GM12801 (cell line): ENCODE data around the gene ZFC3H1.

Experiments
- TF ChIP-seq, protein P1 (sequence below): IDR thresholded peaks from one replicate; pipeline ENCODE4 v1.5.1; 2011; ENCODE audit warnings: control low read depth; ENCODE audit not compliant: insufficient read length; ENCODE audit errors: extremely low read depth

The ZFC3H1 gene

DNA sequence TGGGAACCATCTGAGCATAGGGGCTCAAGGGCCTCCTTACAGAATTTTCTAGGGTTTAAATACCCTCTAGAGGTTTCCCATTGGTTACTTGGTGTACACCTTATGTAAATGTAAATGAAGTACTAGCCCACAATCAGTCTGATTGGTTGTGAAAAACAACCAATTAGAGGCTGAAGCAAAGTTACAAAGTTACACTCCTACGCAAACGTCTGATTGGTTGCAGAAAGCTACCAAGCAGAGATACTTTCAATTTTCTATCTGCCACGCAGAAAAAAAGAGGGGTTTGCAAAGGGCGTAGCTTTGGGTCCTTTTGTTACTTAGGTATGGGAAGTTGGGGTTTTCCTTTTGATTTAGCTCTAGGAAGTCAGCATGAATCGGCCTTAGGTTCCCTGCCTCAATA lies 20.4 kb upstream of the ZFC3H1 start:
- TF ChIP-seq, protein P1, sequence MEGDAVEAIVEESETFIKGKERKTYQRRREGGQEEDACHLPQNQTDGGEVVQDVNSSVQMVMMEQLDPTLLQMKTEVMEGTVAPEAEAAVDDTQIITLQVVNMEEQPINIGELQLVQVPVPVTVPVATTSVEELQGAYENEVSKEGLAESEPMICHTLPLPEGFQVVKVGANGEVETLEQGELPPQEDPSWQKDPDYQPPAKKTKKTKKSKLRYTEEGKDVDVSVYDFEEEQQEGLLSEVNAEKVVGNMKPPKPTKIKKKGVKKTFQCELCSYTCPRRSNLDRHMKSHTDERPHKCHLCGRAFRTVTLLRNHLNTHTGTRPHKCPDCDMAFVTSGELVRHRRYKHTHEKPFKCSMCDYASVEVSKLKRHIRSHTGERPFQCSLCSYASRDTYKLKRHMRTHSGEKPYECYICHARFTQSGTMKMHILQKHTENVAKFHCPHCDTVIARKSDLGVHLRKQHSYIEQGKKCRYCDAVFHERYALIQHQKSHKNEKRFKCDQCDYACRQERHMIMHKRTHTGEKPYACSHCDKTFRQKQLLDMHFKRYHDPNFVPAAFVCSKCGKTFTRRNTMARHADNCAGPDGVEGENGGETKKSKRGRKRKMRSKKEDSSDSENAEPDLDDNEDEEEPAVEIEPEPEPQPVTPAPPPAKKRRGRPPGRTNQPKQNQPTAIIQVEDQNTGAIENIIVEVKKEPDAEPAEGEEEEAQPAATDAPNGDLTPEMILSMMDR, result no peak

DNA sequence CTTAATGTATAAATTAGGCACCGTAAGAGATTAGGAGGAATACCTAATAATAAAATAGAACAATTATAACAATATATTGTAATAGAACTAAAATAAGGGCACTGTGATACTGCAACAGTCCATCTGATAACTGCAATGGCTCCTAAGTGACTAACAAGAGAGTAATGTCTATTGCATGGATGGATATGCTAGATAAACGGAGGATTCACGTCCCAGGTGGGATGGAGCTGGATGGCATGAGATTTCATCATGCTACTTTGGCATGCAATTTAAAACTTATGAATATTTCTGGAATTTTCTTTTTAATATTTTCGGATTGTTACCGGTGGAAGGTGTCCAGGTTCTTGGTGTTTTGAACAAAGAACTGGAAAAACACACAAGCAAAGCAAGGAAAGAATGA lies 20.0 kb upstream of the ZFC3H1 start:
- TF ChIP-seq, protein P1, result no peak

DNA sequence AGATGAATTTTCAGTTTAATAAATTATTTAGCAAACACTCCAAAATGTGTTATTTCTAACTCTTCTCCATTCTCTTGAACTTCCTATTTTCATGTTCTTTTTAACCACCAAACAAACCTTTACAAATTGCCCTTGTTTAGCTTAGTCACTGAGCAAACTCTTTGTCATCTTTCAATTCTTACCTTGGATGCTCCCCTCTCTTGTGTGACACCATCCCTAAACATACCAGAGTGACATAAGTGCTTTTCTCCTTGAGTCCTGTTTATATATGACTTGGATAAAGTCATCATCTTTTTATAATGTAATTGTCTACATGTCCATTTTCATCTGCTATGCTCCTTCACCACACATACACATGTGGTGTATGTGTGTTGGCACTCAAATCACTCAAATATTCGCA lies 18.8 kb upstream of the ZFC3H1 start:
- TF ChIP-seq, protein P1, result no peak

DNA sequence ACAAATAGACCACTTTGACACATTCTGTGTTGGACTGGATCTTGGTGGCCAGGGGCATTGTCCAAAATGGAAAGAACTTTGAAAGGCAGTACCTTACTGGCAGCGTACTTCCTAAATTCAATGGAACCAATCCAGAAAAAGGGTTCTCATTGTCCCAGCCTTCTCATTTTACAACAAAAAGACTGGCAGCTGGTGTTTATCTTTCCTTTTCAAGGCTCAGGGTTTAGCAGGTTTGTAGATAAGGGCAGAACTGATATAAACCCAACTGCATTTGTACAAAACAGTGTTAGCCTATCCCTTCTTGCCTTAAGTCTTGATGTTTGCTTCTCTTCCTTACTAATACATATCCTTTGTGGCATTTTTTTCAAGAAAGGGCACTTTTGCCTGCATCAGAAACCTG lies 8.2 kb upstream of the ZFC3H1 start:
- TF ChIP-seq, protein P1, result no peak

DNA sequence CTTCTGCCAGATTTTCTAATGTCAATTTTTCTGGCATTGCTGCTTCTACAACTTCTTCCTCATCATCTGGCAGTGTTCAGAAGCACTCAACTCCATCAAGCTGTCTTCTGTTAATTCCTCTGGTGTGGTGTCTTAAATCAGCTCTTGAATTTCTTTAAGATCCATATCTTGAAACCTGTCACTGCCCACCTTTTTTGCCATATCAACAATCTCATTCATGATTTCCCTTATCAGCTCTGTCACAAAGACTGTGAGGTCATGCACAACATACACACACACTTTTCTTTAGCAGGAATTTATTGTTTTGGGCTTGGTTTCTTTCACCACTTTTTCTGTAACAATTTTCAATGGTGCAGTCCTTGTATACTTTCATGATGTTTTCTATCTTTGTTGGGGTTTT lies 7.7 kb upstream of the ZFC3H1 start:
- TF ChIP-seq, protein P1, result no peak

DNA sequence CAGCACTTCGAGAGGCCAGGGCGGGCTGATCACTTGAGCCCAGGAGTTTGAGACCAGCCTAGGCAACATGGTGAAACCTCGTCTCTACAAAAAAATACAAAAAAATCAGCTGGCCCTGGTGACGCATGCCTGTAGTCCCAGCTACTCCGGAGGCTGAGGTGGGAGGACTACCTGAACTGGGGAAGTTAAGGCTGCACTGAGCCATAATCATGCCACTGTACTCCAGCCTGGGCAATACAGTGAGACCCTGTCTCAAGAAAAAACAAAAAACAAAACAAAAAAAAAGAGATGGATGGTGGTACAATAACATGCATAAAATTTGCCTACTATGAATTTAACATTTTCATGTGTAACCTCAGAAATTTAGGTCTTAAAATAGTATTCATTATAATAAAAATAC lies 2.6 kb upstream of the ZFC3H1 start:
- TF ChIP-seq, protein P1, result no peak

DNA sequence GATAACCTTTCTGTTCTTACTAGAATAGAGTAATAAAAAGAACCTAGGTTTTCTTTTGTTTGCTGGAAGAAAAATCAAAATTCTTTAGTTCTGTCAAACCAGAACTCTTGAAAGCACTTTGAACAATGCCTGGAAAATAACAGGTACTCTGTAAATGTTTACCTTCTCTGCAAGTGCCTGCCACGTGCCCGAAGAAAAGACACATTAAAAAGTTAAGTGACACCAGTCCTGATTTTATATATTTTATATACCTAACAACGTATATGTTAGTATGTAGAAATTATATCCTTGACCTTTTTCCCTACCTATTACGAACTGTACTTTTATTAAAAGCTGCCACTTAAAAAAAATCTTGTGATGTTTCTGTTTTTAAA lies 1.4 kb upstream of the ZFC3H1 start:
- TF ChIP-seq, protein P1, result no peak

DNA sequence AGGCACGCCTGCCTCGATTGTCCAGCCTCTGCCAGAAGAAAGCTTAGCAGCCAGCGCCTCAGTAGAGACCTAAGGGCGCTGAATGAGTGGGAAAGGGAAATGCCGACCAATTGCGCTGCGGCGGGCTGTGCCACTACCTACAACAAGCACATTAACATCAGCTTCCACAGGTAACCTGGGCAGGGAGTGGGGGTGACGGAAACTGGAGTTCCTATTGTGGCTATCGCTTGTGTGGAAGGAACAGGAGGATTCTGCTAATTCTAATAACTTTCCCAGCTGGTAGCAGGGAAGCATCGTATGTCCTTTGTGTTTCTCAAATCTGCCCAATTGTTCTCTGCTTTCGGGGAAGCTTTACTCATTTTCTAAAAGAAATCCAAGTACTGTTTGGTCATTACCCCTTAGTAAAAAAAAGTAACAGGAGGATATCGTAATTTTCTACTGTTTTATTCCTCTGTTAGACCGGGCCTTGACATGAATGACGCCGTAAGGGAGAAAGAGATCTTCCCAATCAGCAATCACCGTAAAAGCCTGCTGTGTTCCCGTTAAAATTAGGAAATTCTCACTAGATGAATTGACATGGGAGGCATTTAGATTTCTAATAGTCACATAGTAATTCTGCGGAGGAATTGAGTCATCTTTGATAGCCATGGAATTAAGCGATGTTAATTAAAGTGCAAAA lies 902 bp upstream of the ZFC3H1 start:
- TF ChIP-seq, protein P1, result no peak
